Measurements from ENCODE around the gene LRIG1.

Gene LRIG1

DNA sequence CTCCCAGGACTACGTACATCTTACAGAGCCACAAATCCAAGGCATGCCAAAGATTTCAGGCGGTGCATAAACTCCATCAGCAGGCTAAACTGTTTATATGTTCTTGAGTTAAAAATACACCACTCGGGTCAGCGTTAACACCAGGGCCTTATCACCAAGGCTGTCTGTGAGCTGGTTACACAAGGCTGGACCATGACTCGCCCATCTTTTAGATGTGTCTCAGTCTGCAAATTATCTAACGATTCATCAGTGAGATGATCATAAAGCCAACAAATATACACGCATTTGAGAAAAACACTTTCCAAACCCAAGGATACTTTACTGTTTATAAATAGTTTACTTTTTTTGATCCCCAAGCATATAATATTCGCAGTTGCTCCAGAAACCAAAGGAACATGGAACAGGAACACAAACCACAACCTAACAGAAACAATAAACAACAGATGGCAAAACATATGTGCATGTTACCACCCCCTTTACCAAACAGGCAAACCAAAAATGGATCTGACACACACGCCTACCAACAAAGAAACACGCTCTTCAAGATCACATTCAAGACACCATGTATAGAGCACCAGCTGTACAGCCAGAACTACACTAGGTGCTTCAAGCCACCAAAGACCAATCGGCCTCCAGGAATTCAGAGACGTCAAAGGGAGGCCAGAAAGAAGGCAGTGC lies 15.4 kb downstream of the LRIG1 start:
- no peak for DNase-seq

GRCh38 chr3:66484106-66484844 lies 16.5 kb downstream of the LRIG1 start:
- no peak for DNase-seq

DNA sequence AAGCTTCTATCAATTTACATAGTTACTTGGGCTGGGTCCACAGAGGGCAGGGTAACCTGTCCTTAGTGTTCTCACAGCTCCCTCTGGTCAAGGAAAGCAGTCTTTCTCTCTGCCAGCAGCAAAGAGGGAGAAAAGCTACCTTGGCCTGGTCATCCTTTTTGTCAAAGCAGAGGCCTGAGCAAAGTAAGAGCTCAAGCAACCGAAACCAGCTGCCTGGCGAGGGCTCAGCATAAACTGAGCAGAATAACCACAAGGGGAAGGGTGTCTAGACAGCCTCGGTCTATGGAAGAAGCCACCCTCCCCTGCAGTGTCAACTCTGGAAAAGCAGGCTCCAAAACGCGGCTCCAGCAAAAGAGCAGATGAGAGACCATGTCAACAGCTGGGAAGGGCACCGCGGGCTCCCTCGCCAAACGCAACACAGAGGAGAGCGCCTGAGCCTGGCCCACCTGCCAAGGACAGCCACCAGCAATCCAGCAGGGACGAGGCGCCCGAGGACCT lies 17.4 kb downstream of the LRIG1 start:
- DNase-seq = no peak

GRCh38 chr3:66483006-66483405 lies 17.8 kb downstream of the LRIG1 start:
- no peak for DNase-seq

DNA sequence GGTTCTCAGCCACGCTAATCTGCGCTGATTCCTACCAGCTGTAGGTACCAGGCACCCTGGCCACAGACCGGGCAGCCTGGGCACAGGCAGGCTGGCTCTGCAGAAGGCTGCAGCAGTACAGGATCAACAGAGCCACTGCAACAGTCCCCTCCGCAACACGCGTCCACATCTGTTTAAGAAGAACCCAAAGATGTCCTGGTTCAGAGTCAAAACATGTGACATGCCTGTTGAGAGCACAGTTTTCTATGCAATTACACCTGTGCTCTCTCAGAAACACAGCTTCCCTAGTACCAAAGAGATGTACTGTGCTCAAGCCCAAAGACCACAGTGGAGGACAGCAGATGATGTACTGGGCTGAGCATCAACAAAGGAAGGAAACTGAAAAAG lies 18.8 kb downstream of the LRIG1 start:
- DNase-seq = no peak

GRCh38 chr3:66481071-66482017 lies 19.5 kb downstream of the LRIG1 start:
- DNase-seq = no peak

DNA sequence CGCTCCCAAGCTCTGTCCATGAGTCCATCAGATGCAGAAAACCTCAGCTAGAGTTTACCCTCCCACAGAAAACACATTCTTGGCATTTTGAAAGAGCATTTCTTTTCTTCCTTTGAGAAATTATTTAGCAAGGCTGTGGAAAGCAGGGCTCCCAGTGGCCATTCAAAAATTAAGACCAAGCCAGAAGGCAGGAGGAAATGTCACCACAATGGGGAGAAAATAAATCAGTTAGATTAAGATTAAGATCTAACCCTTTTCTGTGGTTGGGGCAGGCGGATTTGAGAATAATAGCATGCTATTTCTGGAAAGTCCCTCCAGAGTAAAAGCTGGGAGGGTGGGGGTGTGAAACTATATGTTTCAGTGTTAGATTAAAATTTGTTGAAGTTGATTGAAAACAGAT lies 20.2 kb downstream of the LRIG1 start:
- no peak for DNase-seq

- DNase-seq = no peak
Observed at GRCh38 chr3:66479532-66479947, 21.3 kb downstream of the LRIG1 start.

DNA sequence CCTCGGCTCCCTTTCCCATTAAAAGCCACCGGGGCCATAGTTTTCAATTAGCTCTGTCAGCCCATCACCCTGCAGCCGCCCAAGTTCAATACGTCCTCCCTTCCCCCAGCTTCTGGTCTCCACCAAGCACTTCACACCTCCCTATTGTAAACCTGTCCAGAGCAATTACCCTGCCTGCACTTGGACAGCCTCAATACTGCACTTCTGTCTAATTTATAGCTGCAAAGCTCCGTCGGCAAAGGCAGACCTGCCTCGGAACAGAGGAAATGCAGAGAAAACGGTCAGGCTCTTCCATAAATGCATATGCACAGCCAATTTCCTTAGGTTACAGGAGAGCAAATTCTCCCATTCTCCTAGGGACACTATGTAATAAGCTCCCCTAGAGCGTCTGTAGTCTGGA lies 21.9 kb downstream of the LRIG1 start:
- no peak for DNase-seq

- no peak for DNase-seq
Observed at GRCh38 chr3:66477856-66478255, 23.0 kb downstream of the LRIG1 start.

- no peak for DNase-seq
Observed at GRCh38 chr3:66476852-66477381, 23.9 kb downstream of the LRIG1 start.

- DNase-seq = no peak
Observed at GRCh38 chr3:66475386-66476020, 25.3 kb downstream of the LRIG1 start.

- no peak for DNase-seq
Observed at GRCh38 chr3:66473692-66474091, 27.1 kb downstream of the LRIG1 start.

- DNase-seq = no peak
Observed at GRCh38 chr3:66473181-66473580, 27.6 kb downstream of the LRIG1 start.

- DNase-seq = no peak
Observed at GRCh38 chr3:66472313-66473134, 28.3 kb downstream of the LRIG1 start.

DNA sequence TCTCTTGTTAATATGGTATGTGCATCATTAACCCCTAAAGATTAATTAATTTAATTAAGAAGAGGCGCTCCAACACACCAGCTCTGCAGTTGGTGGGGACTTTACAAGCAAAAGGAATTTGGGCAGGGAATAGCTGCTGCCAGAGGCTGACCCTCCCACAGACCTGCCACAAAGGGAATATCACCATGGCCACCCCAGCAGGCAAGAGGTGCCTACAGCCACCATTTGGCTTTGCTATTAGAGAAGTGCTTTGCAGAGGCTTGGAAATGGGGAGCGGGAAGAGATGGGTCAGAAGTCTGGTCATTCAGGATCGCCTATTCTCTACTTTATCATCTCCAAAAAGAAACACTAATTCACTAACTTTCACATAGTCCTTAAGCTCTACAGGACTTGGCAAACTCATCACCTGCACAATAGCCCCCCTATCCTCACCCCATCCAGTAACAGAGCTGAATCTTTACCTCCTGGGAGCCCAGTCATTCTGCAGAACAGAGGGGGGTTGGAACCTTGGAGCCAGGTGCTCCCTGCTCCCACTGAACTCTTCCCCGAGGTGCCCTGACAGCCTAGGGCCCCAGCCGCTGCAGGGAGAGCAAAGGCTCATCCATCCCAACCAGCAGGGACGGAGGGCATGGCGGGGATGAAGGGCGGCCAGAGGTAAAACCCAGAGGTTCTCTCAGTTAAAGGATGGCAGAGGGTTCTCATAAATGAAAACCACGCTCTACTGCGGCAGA lies 29.7 kb downstream of the LRIG1 start:
- DNase-seq = no peak

- no peak for DNase-seq
Observed at GRCh38 chr3:66470285-66470684, 30.5 kb downstream of the LRIG1 start.

GRCh38 chr3:66469220-66469640 lies 31.6 kb downstream of the LRIG1 start:
- DNase-seq = no peak

DNA sequence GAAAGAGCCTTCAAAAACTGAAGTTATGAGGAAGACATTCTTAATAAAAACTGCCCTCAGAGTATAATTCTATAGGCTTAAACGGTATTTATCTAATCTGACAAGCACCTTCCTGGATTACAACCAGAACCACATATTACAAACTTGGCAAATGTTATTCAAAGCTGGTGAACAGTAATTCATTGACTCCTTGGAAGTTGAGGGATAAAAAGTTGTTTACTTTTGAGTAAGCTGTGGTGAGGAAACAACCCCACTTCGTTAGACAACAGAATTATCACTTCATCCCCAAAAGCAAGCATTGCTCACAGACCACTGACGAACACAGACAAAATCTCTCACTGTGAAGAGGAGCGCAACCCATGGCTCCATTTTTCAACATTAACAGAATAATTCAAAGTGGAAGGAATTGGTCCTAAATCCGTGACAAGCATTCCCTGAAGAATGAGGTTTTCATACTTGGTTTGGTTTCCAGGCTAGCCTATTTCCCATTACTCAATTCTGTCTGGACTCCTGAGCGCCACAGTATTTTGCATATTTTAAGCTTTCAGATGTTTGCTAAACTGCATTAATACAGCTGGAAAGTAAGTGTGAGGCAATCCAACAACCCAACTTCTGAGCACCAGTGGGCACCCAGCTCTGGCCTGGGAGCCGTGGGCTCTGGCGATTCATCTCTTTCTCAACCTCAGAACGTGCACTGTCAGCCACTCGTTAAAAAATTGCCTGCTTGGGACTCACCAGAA lies 32.7 kb downstream of the LRIG1 start:
- no peak for DNase-seq

All from GOT3 (cell line).